Activated naive CD4-positive, alpha-beta T cell treated with Interleukin-2 at 50 U/mL for 16 hours (primary cell): Measurements from ENCODE around the gene STAT3.
"Not testable (repeated sequence)": the region's sequence is repeated elsewhere in the genome, so short reads cannot be mapped to it uniquely, and the experiment has no call there.

ENCODE experiments used
- DNase-seq: peaks from one replicate; pipeline ENCODE4 v3.0.0-alpha.2; 2020

The STAT3 gene

GRCh38 chr17:42388381-42389134 is at the start of gene STAT3:
Gene STAT3 (minus strand): TSS chr17:42388442. CDS start chr17:42348516, 39,926 bp downstream.
- peak; percentile 100 for DNase-seq

- DNase-seq, result no peak
Measured at GRCh38 chr17:42436391-42436790, 48.1 kb upstream of the STAT3 start.

GRCh38 chr17:42431758-42432161 is 43.5 kb upstream of the STAT3 start:
- no peak for DNase-seq

DNA sequence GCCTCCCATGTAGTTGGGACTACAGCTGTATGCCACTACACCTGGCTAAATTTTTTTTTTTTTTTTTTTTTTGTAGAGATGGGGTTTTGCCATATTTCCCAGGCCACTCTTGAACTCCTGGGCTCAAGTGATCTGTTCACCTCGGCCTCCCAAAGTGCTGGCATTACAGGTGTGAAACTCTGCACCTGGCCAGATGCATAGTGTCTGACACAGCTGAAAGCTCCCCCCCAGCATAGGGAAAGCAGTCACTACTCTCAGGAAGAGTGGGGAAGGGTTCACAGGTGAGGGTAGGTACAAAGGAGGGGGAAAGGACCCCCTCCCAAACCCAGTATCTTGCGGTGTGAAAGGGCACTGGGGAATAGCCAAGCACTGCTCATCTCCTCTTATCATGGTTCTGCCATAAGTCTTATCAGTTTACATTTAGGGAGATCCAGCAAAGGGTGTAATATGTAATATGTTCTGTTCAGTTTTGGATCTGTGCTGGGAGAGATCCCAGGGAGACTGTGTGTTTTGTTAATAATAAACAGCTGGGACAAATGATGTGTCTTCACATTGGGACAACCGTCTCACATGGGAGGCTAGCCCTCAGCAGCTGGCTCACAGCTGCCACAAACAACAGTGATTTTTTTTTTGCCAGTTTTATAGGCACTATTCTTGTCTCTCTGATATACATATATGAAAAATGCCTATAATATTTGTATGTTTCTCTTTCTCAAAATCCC is 41.6 kb upstream of the STAT3 start:
- no peak for DNase-seq

DNA sequence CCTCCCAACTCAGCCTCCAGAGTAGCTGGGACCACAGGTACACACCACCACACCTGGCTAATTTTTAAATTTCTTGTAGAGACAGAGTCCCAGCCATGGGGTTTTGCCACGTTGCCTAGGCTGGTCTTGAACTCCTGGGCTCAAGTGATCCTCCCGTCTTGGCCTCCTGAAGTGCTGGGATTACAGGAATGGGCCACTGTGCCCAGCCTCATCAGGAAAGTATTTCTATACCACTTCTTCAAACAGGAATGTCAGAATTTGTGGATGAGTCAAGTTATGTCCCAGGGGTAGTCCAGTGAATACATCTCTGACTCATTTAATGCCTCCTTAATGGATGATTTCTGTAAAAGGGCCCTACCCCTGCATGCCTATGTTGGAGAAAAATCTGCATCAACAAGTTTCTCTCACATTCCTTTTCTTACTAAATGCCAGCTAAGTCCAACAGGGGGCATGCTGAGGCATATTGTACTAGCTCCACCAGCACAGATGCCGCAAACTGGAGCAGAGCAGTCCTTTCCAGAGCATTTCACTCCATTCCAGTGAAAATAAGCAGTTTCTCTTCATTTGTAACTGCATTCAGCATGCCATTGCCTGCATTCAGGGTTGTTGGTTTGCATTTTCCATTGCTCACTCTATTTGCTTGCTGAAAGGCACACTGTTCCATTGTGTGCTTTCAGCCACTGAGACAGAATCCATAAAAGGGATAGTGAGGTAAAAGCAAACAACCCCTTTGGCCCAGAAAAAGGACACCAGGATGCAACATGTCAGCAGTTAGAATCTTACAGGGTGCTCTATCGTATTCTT is 40.1 kb upstream of the STAT3 start:
- peak; percentile 40 for DNase-seq

DNA sequence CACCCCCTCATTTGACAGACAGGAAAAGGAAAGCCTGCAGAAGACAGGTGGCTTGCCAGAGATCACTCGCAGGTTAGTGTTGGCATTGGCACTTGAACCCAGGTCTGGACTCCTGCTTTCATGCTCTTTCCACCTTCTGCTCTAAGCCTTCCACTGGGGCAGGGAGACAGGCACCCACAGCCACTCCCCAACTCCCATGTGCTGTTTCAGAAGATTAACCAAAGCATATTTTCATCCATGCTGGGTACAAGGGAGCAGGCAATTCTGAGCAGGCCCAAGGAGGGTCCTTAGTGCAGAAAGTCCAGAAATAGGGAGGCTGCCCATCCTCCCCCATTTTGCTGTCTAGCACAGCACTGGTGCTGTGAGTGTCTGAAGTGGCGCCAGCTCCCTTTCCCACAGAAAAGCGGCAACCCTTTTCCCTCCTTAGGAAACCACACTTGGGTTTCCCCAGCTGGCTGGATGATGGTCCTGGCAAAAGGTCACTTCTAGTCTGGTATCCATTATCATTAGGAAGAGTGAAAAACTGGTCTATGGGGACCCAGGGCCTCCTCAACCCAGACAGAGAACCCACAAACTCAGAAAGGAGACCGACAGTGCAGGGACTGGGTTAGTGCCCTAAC is 36.9 kb upstream of the STAT3 start:
- DNase-seq, result no peak

DNA sequence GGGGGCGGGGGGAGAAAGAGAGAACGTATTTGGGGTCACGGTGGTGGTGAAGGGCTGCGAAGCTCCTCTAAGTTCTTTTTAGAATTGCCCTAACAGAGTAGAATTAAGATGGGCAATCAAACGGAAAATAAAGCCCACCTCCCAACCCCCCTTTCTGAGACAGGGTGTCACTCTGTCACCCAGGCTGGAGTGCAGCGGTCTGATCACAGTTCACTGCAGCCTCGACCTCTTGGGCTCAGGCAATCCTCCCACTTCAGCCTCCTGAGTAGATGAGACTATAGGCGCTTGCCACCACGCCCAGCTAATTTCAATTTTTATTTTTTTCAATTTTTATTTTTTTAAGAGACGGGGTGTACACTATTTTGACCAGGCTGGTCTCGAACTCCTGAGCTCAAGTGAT is 35.5 kb upstream of the STAT3 start:
- DNase-seq, result no peak

- no peak for DNase-seq
Measured at GRCh38 chr17:42422958-42423712, 34.9 kb upstream of the STAT3 start, which contains the start of gene CAVIN1. Gene CAVIN1 (minus strand): TSS chr17:42423256. CDS start chr17:42423097, 159 bp downstream.

GRCh38 chr17:42422412-42422957 is 34.2 kb upstream of the STAT3 start:
- DNase-seq, result peak; percentile 39

- DNase-seq, result no peak
Measured at GRCh38 chr17:42421507-42422338, 33.5 kb upstream of the STAT3 start.

- no peak for DNase-seq
Measured at GRCh38 chr17:42421136-42421506, 32.9 kb upstream of the STAT3 start.

- not testable (repeated sequence) for DNase-seq
Measured at GRCh38 chr17:42417981-42418380, 29.7 kb upstream of the STAT3 start.

- DNase-seq, result peak; percentile 58
Measured at GRCh38 chr17:42414704-42415409, 26.6 kb upstream of the STAT3 start.

DNA sequence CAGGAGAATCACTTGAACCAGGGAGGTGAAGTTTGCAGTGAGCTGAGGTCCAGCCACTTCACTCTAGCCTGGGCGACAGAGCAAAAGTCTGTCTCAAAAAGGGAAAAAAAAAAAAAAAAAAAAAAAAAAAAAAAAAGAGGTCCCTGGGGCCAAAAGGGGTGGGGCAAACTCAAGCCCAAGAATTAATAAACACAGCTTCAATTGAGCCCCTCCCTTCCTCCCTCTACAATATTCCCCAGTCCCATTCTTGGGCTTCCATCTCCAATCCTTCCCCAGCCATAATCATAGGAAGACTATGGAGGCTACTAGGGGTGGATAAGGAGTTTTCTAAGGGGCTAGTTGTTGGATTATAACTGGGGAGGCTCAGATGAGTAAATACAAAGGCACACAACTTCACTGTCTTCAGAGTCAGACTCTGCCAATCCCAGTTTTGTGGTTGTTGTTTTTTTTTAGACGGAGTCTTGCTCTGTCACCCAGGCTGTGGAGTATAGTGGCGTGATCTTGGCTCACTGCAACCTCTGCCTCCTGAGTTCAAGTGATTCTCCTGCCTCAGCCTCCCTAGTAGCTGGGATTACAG is 25.3 kb upstream of the STAT3 start:
- DNase-seq, result no peak

DNA sequence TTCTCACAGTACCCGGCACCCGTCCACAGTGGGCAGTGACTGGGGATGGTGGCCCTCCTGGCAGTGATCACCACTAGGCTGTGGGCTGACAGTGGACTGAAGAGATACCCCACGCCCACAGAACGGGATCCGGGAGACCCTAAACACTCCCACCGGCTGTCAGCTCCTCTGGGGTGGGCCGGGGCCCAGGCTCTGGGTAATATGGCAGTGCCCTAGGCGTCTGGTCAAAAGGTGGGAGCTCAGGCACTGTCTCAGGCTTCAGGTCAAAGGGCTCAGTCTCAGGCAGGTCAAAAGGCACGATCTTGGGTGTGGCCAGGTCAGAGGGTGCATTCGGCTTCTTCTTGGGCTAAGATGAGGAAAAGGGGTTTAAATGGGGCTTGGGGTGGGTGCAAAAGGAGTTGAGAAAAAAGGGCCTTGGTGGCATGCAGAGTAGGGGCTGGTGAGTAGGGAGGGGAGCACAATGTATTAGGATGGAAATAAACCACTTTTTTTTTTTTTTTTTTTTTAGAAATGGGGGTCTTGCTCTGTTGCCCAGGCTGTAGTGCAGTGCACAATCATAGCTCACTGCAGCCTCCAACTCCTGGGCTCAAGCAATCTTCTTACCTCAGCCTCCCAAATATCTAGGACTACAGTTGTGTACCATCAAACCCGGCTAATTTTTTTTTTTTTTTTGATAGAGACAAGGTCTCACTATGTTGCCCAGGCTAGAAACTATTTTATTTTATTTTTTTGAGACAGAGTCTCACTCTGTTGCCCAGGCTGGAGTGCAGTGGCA is 23.9 kb upstream of the STAT3 start:
- no peak for DNase-seq

DNA sequence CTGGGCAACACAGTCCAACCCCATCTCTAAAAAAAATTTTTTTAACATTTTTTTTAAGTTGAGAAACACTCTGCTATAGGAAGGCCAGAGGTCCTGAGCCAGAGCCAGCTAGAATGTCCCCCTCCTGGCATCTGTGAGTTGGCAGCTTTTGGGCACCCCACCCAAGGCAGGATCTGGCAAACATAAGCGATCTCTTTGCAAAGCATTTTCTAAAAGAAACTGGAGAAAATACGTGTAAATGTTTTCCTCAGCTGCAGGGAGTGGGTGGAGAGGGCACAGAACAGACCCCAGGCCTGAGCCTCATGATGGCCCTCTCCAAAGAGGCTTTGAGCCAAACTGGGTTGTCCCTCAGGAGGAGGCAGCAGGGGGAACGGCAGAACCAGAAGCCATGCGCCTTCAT is 23.1 kb upstream of the STAT3 start:
- DNase-seq, result no peak

GRCh38 chr17:42410319-42410685 is 22.1 kb upstream of the STAT3 start:
- DNase-seq, result no peak

DNA sequence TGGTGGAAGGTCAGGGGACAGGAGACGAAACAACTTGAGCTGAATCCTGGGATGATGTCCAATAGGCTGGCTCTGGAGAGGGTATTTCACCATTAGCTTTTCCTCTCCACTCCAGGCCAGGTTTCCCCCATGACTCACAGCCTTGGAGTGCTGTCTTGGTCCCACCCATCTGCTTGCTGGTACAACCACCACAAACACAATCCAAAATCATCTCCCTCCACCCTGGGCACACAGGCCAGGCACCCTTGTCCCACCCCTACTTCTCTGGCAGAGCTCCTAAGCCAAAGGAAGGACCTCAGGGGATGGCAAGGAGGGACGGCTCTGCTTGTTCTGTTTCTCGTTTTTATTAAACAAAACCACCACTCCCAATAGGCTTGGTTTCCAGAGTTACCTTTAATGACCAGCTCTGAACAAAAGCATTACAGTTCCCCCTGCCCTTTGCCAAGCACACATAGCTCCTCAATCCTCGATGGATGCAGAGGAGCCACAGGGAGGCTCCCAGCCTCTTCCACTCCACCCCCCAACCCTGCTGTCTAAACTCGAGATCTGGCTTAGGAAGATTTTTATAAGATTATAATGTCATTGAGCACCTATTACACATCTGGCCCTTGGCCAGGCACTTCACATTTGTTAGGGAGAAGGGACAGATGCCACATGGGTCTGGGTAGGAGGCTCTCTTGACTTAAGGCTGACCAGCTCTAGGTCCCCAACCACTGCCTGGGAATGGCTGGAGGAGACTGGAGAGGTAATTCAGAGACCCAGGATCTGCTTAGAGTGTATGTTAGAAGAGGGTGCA is 21.5 kb upstream of the STAT3 start:
- DNase-seq, result no peak
